Right cardiac atrium (tissue), 5 donors: ENCODE data around the gene CASKIN1. TPM values are rescaled to one million over a fixed set of nuclear protein-coding genes. Genes with fewer than 3 reads are reported as not detected.

Experiments
- ATAC-seq, 2 donors: fragments of 200-7000 bp; cut with Tn5 transposase; one replicate each; pipeline versions ENCODE4 v1.8.0 to v1.9.1; 2020; ENCODE audit warnings: moderate library complexity in 2 of 2, mild to moderate bottlenecking in 1 of 2
- DNase-seq, 3 donors: peaks; one replicate each; pipeline ENCODE4 v3.0.0-alpha.2; 2020
- H3K27ac ChIP-seq: one replicate; pipeline ENCODE4 v1.5.1; 2013; ENCODE audit warnings: mild to moderate bottlenecking, low read length, control low read depth, moderate library complexity
- H3K27me3 ChIP-seq: one replicate; pipeline ENCODE4 v1.6.1; 2013; ENCODE audit not compliant: control insufficient read depth, insufficient read depth
- H3K4me1 ChIP-seq: one replicate; pipeline ENCODE4 v1.6.1; 2013; ENCODE audit warnings: low read length; ENCODE audit not compliant: control insufficient read depth, insufficient read depth
- H3K4me3 ChIP-seq: one replicate; pipeline ENCODE4 v1.5.1; 2013; ENCODE audit warnings: low read length, control low read depth
- H3K9me3 ChIP-seq: one replicate; pipeline ENCODE4 v1.6.1; 2013; ENCODE audit warnings: low read length; ENCODE audit not compliant: control insufficient read depth
- WGBS: extraction: QIAGEN DNeasy Blood & Tissue Kit; methylation state at CpG from one replicate; pipeline ENCODE4 v1.1.7; 2013; 5-methylcytosine and 5-hydroxymethylcytosine counted together
- intact Hi-C, 4 donors: fragments of 100-400 bp; cut with DNase I; formaldehyde crosslinking; loops; one replicate each; pipeline versions ENCODE4 v1.11.0 to v1.14.0; 2022 to 2023
- polyA plus RNA-seq: library from polyadenylated mRNA; stranded (reverse); fragments of 200-250 nt; gene quantifications from one replicate; pipeline ENCODE4 v1.2.3, GENCODE V29; 2013
- total RNA-seq, 4 donors: library from RNA; stranded (reverse); fragmentation: NEBNext Ultra II Directional; extraction: Animal tissue kit (Norgen Biotek cat#: 25700); gene quantifications; one replicate each; pipeline ENCODE4 v1.2.1, GENCODE V29; 2021
- donor health status: healthy with polysubstance abuse.
- donor health status: DM: no; HTN: yes; CAD: no.
- donor health status: DM: no; HTN: no; CAD: no.
- donor health status: DM: no; HTN: yes; CAD: no; lungs with severe emphysema.
- donor health status: DM: yes; HTN: yes; CAD: no.

CASKIN1 gene
- total and polyA plus RNA-seq, 5 donors, result 9.3 to 26.5 (median 10.1) TPM

- H3K9me3 ChIP-seq, result no peaks in the 10 kb centered on the region
- no peak overlapping the region for H3K27ac ChIP-seq
- DNase-seq (no peak), ATAC-seq (no peak)
- WGBS, result 83% methylated on average over 24 of the region's 24 CpGs
- intact Hi-C loops, result no loop called here
- H3K4me1 ChIP-seq, result no peaks in the 10 kb centered on the region
- no peak overlapping the region for H3K4me3 ChIP-seq
- H3K27me3 ChIP-seq, result no peaks in the 10 kb centered on the region
Observed at GRCh38 chr16:2190002-2190658, 6.3 kb downstream of the CASKIN1 start.

DNA sequence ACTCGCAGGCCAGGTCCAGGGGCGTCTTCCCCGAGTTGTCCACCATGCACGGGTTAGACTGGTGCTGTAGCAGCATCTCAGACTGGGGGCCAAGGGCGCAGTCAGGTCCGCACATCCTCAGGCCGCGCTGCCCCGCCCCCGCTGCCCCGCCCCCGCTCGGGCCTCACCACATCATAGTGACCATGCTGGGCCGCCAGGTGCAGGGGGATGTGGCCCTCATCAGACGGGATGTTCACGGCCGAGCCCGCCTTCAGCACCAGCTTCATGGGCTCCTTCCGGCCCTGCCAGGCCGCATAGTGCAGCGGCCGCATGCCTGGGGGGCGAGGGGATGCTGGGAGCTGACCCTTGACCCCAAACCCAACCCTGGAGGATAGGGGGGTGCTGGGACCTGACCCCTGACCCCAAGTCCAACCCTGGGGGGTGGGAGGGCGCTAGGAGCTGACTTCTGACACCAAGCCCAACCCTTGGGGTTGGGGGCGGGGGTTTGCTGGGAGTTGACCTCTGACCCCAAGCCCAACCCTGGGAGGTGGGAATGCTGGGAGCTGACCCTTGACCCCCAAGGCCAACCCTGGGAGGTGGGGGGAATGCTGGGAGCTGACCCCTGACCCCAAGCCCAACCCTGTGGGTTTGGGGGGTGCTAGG lies 7.0 kb downstream of the CASKIN1 start:
- Histone ChIP-seq H3K4me1 (no peaks in the 10 kb centered on the region), H3K4me3 (no peak overlapping the region), H3K9me3 (no peaks in the 10 kb centered on the region), H3K27me3 (no peaks in the 10 kb centered on the region), H3K27ac (no peak overlapping the region)
- DNase-seq (no peak), ATAC-seq (no peak)
- intact Hi-C loops, result no loop called here
- 89% methylated on average over 25 of the region's 25 CpGs for WGBS

- no peaks in the 10 kb centered on the region for H3K27me3 ChIP-seq
- H3K4me3 ChIP-seq, result no peak overlapping the region
- DNase-seq (no peak), ATAC-seq (no peak)
- WGBS, result 91% methylated on average over 8 of the region's 8 CpGs
- no peaks in the 10 kb centered on the region for H3K9me3 ChIP-seq
- no peaks in the 10 kb centered on the region for H3K4me1 ChIP-seq
- intact Hi-C loops, result no loop called here
- H3K27ac ChIP-seq, result no peak overlapping the region
Observed at GRCh38 chr16:2188395-2188794, 8.0 kb downstream of the CASKIN1 start.

- Histone ChIP-seq H3K27me3 (no peaks in the 10 kb centered on the region), H3K27ac (no peak overlapping the region), H3K9me3 (no peaks in the 10 kb centered on the region), H3K4me1 (no peaks in the 10 kb centered on the region), H3K4me3 (no peak overlapping the region)
- 82% methylated on average over 17 of the region's 17 CpGs for WGBS
- no peak for ATAC-seq
- no peak for DNase-seq
- intact Hi-C loops, result no loop called here
Observed at GRCh38 chr16:2187212-2187611, 9.2 kb downstream of the CASKIN1 start.

GRCh38 chr16:2186505-2186904 lies 9.9 kb downstream of the CASKIN1 start:
- no peak for ATAC-seq
- no peaks in the 10 kb centered on the region for H3K27me3 ChIP-seq
- WGBS, result 79% methylated on average over 20 of the region's 20 CpGs
- H3K4me1 ChIP-seq, result no peaks in the 10 kb centered on the region
- no peak overlapping the region for H3K4me3 ChIP-seq
- no peaks in the 10 kb centered on the region for H3K9me3 ChIP-seq
- no peak for DNase-seq
- intact Hi-C loops, result no loop called here
- no peak overlapping the region for H3K27ac ChIP-seq

DNA sequence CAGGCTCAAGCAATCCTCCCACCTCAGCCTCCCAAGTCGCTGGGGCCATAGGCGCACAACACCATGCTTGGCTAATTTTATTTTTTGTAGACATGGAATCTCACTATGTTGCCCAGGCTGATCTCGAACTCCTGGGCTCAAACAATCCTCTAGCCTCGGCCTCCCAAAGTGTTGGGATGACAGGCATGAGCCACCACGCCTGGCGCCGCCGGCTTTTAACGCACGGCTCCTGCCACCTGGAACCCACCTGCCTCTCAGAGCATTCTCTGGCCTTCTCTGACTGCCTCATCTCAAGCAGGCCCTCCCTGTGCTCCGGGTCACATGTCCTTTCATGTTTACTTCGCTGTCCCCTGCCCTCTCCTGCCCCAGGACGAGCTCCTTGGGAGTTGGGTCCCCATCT lies 10.3 kb downstream of the CASKIN1 start:
- Histone ChIP-seq H3K27me3 (no peaks in the 10 kb centered on the region), H3K4me3 (no peak overlapping the region), H3K4me1 (no peaks in the 10 kb centered on the region), H3K27ac (no peak overlapping the region), H3K9me3 (no peaks in the 10 kb centered on the region)
- ATAC-seq, result no peak
- no peak for DNase-seq
- intact Hi-C loops, result no loop called here
- 90% methylated on average over 13 of the region's 13 CpGs for WGBS

- H3K9me3 ChIP-seq, result no peaks in the 10 kb centered on the region
- DNase-seq (no peak), ATAC-seq (no peak)
- H3K27ac ChIP-seq, result no peak overlapping the region
- WGBS, result 84% methylated on average over 20 of the region's 20 CpGs
- H3K27me3 ChIP-seq, result no peaks in the 10 kb centered on the region
- no peak overlapping the region for H3K4me3 ChIP-seq
- H3K4me1 ChIP-seq, result no peaks in the 10 kb centered on the region
- intact Hi-C loops, result no loop called here
Observed at GRCh38 chr16:2184962-2185361, 11.4 kb downstream of the CASKIN1 start.

DNA sequence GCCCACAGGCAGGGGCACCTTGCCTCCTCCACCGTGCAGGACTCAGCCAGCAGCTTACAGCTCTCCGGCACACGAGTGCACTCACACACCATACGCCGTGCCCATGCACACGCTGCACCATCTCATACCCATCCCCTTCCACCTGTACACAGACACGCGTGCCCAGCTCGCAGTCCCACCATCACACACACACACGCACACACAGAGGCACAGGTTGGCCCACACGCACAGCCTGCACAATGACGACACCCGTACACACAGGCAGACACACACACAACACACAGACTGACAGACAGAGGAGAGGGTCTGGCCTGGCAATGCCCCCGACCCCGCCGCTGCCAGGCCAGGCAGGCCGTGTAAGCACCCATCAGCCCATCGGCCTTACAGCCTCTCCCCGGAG lies 12.1 kb downstream of the CASKIN1 start:
- Histone ChIP-seq H3K27ac (no peak overlapping the region), H3K4me3 (no peak overlapping the region), H3K4me1 (no peaks in the 10 kb centered on the region), H3K9me3 (no peaks in the 10 kb centered on the region), H3K27me3 (no peaks in the 10 kb centered on the region)
- DNase-seq, result no peak
- WGBS, result 88% methylated on average over 19 of the region's 19 CpGs
- no peak for ATAC-seq
- intact Hi-C loops, result no loop called here

DNA sequence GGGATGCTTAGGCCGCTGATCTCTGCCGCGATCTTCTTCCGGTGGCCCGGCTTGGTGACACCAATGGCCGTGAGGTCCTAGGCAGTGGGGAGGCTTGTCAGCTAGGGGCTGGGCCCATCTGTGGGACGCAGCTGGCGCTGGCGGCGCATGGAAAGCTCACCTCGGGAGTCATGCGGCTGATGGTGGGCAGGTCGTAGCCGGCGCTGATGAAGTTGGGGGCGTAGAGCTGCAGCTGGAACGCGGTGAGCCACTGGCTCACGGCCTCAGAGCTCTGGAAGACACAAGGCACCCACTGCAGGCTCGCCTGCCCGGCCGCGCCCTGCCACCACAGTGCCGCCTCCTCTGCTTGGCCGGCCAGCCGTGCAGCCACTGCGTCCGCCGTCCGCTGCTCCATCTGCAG lies 12.7 kb downstream of the CASKIN1 start:
- WGBS, result 94% methylated on average over 30 of the region's 30 CpGs
- no peaks in the 10 kb centered on the region for H3K4me1 ChIP-seq
- DNase-seq (no peak), ATAC-seq (no peak)
- no peak overlapping the region for H3K4me3 ChIP-seq
- no peak overlapping the region for H3K27ac ChIP-seq
- H3K9me3 ChIP-seq, result no peaks in the 10 kb centered on the region
- intact Hi-C loops, result no loop called here
- no peaks in the 10 kb centered on the region for H3K27me3 ChIP-seq

DNA sequence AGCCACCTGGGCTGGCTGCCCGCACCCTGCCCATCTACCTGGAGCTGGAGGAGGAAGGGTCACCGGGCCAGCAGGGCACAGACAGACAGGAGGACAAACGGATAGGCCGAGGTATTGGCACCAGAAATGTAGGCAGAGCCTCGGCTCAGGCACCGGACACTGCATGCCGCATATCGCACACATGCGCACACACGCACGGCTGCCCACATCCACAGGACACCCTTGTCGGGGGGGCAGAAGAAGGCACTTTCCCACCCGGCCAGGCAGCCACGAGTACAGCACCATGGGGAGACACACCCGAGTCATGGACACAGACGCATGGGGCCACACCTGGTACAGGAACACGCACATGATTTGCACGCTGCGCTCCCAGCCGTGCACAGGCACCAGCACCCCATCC lies 14.5 kb downstream of the CASKIN1 start:
- intact Hi-C loops, result no loop called here
- Histone ChIP-seq H3K27ac (no peak overlapping the region), H3K27me3 (no peaks in the 10 kb centered on the region), H3K4me1 (no peaks in the 10 kb centered on the region), H3K9me3 (no peaks in the 10 kb centered on the region), H3K4me3 (no peak overlapping the region)
- DNase-seq (no peak), ATAC-seq (no peak)
- 92% methylated on average over 20 of the region's 20 CpGs for WGBS

GRCh38 chr16:2180962-2181923 lies 15.2 kb downstream of the CASKIN1 start:
- ATAC-seq (no peak), DNase-seq (no peak)
- 87% methylated on average over 46 of the region's 46 CpGs for WGBS
- Histone ChIP-seq H3K4me3 (no peak overlapping the region), H3K27me3 (no peaks in the 10 kb centered on the region), H3K27ac (no peak overlapping the region), H3K9me3 (no peaks in the 10 kb centered on the region), H3K4me1 (no peaks in the 10 kb centered on the region)
- intact Hi-C loops, result no loop called here
